OCI-LY7 (cell line): ENCODE measurements around the gene TOP2A. TPM values are rescaled to one million over a fixed set of nuclear protein-coding genes. Genes with fewer than 3 reads are reported as not detected.

Source experiments
- BruUV-seq: library from RNA; stranded (reverse); fragments of 400-500 nt; replicated peaks from 2 replicates; lab custom pipeline; 2021; lab: Mats Ljungman, UMichigan
- CTCF ChIA-PET: fragments of 300-600 bp; sonication (Branson Sonifier 250); formaldehyde crosslinking; loops from one replicate; lab custom pipeline; 2022; ENCODE audit warnings: antibody characterized with exemption; ENCODE audit not compliant: unreplicated experiment; lab: Charles Lee
- POLR2A ChIA-PET: fragments of 300-600 bp; sonication (Branson Sonifier 250); formaldehyde crosslinking; loops from one replicate; lab custom pipeline; 2022; ENCODE audit warnings: antibody characterized with exemption; lab: Charles Lee
- DNase-seq: peaks from one replicate; pipeline ENCODE4 v3.0.0-alpha.2; 2015; ENCODE audit warnings: low spot score
- H2AFZ ChIP-seq: fragments of 200-600 bp; sonication (generic), shearing (Covaris generic); 2 replicates; pipeline ENCODE4 v1.6.1; 2014; ENCODE audit warnings: mild to moderate bottlenecking, antibody characterized with exemption, low read length, moderate library complexity
- H3K27ac ChIP-seq: fragments of 200-600 bp; sonication (generic); 2 replicates; pipeline ENCODE4 v1.5.1; 2014; ENCODE audit warnings: mixed run types, low read depth, mild to moderate bottlenecking, moderate library complexity, low read length, inconsistent platforms; ENCODE audit not compliant: poor library complexity, severe bottlenecking
- H3K36me3 ChIP-seq: fragments of 200-600 bp; sonication (generic); 2 replicates; pipeline ENCODE4 v1.6.1; 2014; ENCODE audit warnings: mild to moderate bottlenecking, antibody characterized with exemption, low read length, moderate library complexity, mixed read lengths; ENCODE audit not compliant: insufficient read depth
- H3K4me1 ChIP-seq: fragments of 200-600 bp; sonication (generic); 2 replicates; pipeline ENCODE4 v1.5.1; 2014; ENCODE audit warnings: mild to moderate bottlenecking, low read length; ENCODE audit not compliant: insufficient read depth, poor library complexity, severe bottlenecking
- H3K4me2 ChIP-seq: fragments of 200-600 bp; sonication (generic); 2 replicates; pipeline ENCODE4 v1.6.1; 2014; ENCODE audit warnings: mild to moderate bottlenecking, low read length
- H3K4me3 ChIP-seq: fragments of 200-600 bp; sonication (generic); 2 replicates; pipeline ENCODE4 v1.5.1; 2014; ENCODE audit warnings: mild to moderate bottlenecking, low read depth, low read length; ENCODE audit not compliant: poor library complexity, severe bottlenecking
- H3K79me2 ChIP-seq: fragments of 200-600 bp; sonication (generic); 2 replicates; pipeline ENCODE4 v1.6.1; 2016; ENCODE audit warnings: low read depth, mild to moderate bottlenecking, low read length, moderate library complexity, mixed read lengths; ENCODE audit not compliant: insufficient read depth
- H3K9me2 ChIP-seq: fragments of 200-600 bp; sonication (generic); 2 replicates; pipeline ENCODE4 v1.6.1; 2016; ENCODE audit warnings: mild to moderate bottlenecking, low read length, mixed read lengths; ENCODE audit not compliant: insufficient read depth
- H3K9me3 ChIP-seq: fragments of 200-600 bp; sonication (generic); 2 replicates; pipeline ENCODE4 v1.6.1; 2014; ENCODE audit warnings: mild to moderate bottlenecking, mixed run types, low read length, mixed read lengths
- H4K20me1 ChIP-seq: fragments of 200-600 bp; sonication (generic); 2 replicates; pipeline ENCODE4 v1.6.1; 2014; ENCODE audit warnings: mild to moderate bottlenecking, antibody characterized with exemption, low read length, moderate library complexity, mixed read lengths; ENCODE audit not compliant: insufficient read depth
- EZH2phosphoT487 ChIP-seq: fragments of 200-600 bp; sonication (generic); IDR thresholded peaks from 2 replicates; pipeline ENCODE4 v1.6.1; 2018; ENCODE audit warnings: low read depth, borderline replicate concordance, mild to moderate bottlenecking, mixed run types, antibody characterized with exemption, low read length, moderate library complexity, mixed read lengths
- intact Hi-C: fragments of 100-400 bp; cut with micrococcal nuclease; formaldehyde crosslinking; loops from one replicate; pipeline ENCODE4 v1.10.0; 2022; ENCODE audit not compliant: unreplicated experiment
- total RNA-seq, 2 experiments: library from RNA; depleted of rRNA in 1 of 2; stranded (reverse); fragments of >200 nt in 1 of 2; shearing (Covaris generic) in 1 of 2; gene quantifications; 2 replicates each; pipeline ENCODE4 v1.2.3, GENCODE V29; 2014 to 2022
- TF ChIP-seq, protein P1 (sequence below): fragments of 200-600 bp; sonication (generic); conservative IDR thresholded peaks from 2 replicates; pipeline ENCODE4 v1.5.1; 2014; ENCODE audit warnings: mild to moderate bottlenecking, antibody characterized with exemption, low read length, moderate library complexity, mixed read lengths

The TOP2A gene
- total RNA-seq, 2 experiments from 2014 or later, result 293 to 340 TPM

DNA sequence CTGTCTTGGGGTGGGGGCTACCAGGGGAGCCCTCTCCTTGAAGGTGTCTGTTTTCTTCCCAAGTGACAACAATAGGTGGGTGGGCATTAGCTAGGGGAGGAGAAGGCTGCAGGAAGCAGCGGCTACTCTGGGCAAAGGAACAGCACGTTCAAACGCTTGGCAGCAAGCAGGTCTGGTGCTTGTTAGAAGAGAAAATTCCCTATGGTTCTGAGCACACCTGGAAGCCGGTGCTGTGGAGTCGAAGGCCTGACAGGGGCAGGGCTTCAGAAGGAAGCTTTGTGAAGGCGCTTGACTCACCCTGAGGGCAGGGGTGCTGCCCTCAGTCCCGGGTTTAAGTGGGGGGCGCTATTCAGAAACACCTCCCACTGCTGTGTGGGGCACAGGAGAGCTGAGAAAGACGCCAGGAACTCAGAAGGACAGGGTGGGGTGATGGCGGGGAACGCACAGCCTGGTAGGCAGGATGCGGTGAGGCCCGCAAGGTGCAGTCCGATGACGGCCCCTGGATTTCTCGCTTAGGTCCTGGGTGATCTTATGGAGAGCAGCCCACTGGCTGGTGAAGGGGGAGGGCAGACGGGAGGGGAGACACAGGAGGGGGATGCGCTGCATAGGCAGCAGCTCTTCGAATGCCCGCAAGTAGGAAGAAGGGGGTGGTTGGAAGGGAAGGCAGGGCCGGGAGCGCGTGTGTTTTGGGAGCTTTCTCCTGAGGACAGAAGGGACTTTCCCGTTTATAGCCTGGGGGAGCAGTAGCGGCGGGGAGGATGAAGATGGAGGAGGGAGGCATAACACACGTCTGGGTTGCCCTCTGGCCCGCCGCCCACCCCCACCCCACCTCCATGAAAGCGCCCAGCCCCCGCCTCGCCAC lies 56.4 kb downstream of the TOP2A start:
- no TSS peak for BruUV-seq
- no peaks in the 10 kb centered on the region for H3K79me2 ChIP-seq
- H2AFZ ChIP-seq, result no peak overlapping the region
- intact Hi-C loops, result no loop called here
- H3K4me3 ChIP-seq, result no peak overlapping the region
- ChIA-PET CTCF (interaction anchor here (0.6 kb wide), 1 partner anchor 50 kb away, joined by 4 read pairs; no protein-coding TSS in a partner anchor), POLR2A (interaction anchor here (0.6 kb wide), 1 partner anchor 77 kb away, joined by 5 read pairs; no protein-coding TSS in a partner anchor)
- H3K9me3 ChIP-seq, result no peaks in the 10 kb centered on the region
- H3K9me2 ChIP-seq, result no peaks in the 10 kb centered on the region
- no peak overlapping the region for H3K27ac ChIP-seq
- no peaks in the 10 kb centered on the region for H4K20me1 ChIP-seq
- peaks cover 4% of the 10 kb centered on the region for H3K4me1 ChIP-seq
- no peaks in the 10 kb centered on the region for H3K36me3 ChIP-seq
- DNase-seq, result no peak
- H3K4me2 ChIP-seq, result no peak overlapping the region
- TF ChIP-seq, protein P1, sequence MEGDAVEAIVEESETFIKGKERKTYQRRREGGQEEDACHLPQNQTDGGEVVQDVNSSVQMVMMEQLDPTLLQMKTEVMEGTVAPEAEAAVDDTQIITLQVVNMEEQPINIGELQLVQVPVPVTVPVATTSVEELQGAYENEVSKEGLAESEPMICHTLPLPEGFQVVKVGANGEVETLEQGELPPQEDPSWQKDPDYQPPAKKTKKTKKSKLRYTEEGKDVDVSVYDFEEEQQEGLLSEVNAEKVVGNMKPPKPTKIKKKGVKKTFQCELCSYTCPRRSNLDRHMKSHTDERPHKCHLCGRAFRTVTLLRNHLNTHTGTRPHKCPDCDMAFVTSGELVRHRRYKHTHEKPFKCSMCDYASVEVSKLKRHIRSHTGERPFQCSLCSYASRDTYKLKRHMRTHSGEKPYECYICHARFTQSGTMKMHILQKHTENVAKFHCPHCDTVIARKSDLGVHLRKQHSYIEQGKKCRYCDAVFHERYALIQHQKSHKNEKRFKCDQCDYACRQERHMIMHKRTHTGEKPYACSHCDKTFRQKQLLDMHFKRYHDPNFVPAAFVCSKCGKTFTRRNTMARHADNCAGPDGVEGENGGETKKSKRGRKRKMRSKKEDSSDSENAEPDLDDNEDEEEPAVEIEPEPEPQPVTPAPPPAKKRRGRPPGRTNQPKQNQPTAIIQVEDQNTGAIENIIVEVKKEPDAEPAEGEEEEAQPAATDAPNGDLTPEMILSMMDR, result no peak
- TF ChIP-seq EZH2phosphoT487, result no peak

DNA sequence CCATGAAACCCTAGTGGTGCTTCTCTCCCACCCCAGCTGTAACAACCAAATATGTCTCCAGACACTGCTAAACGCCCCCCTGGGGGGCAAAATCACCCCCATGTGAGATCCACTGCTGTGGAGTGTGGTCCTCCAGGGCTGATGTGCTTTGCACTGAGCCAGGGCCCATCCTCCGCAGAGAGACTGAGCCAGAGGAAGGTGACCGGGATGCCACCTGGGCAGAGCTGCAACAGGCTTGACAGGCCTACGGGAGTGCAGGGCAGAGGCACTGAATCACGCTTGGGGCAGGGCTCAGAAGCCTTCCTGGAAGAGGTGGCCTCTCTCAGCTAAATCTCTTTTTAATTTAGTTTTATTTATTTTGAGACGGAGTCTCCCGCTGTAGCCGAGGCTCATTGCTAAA lies 57.6 kb downstream of the TOP2A start:
- H3K9me3 ChIP-seq, result no peaks in the 10 kb centered on the region
- ChIA-PET CTCF (no interaction called here), POLR2A (no interaction called here)
- H3K36me3 ChIP-seq, result no peaks in the 10 kb centered on the region
- no peaks in the 10 kb centered on the region for H3K79me2 ChIP-seq
- H4K20me1 ChIP-seq, result no peaks in the 10 kb centered on the region
- BruUV-seq, result no TSS peak
- intact Hi-C loops, result no loop called here
- no peak overlapping the region for H3K4me3 ChIP-seq
- peaks cover 4% of the 10 kb centered on the region for H3K4me1 ChIP-seq
- H3K9me2 ChIP-seq, result no peaks in the 10 kb centered on the region
- no peak for TF ChIP-seq EZH2phosphoT487
- TF ChIP-seq, protein P1, result no peak
- H3K4me2 ChIP-seq, result no peak overlapping the region
- DNase-seq, result no peak
- H3K27ac ChIP-seq, result no peak overlapping the region
- H2AFZ ChIP-seq, result no peak overlapping the region
